Endothelial cell of umbilical vein (primary cell): ENCODE measurements around the gene PXYLP1. TPM values are rescaled to one million over a fixed set of nuclear protein-coding genes. Genes with fewer than 3 reads are reported as not detected.

ENCODE experiments used
- BruUV-seq: library from RNA; stranded (reverse); fragments of 400-500 nt; replicated peaks from 2 replicates; lab custom pipeline; 2021; lab: Mats Ljungman, UMichigan
- CTCF ChIA-PET: fragments of 300-600, 350-600 bp; sonication (Branson Sonifier 250); formaldehyde crosslinking; loops from one replicate; lab custom pipeline; 2021; ENCODE audit warnings: antibody characterized with exemption, inconsistent platforms; lab: Charles Lee
- POLR2A ChIA-PET: fragments of 300-600, 350-600 bp; sonication (Branson Sonifier 250); formaldehyde crosslinking; loops from one replicate; lab custom pipeline; 2021; ENCODE audit warnings: antibody characterized with exemption, inconsistent platforms; lab: Charles Lee
- DNase-seq: peaks from one replicate; pipeline ENCODE4 v3.0.0-alpha.2; 2011; ENCODE audit warnings: low read depth, low spot score
- FAIRE-seq: peaks from 2 replicates; lab custom pipeline; 2011; peaks lifted over from hg19 to GRCh38; lab: Jason Lieb, UNC
- H2AFZ ChIP-seq: 2 replicates; pipeline ENCODE4 v1.6.0; 2012; ENCODE audit warnings: low read depth, low read length, control low read depth, inconsistent platforms
- H3K27ac ChIP-seq: 2 replicates; pipeline ENCODE4 v1.5.1; 2011; ENCODE audit warnings: low read depth, mild to moderate bottlenecking, control low read depth, low read length, moderate library complexity; ENCODE audit not compliant: insufficient read depth
- H3K27me3 ChIP-seq, 2 experiments: 2 replicates each; pipeline versions ENCODE4 v1.6.0 to v1.6.1; 2011; ENCODE audit warnings: low read length in 2 of 2, mixed read lengths in 1 of 2; ENCODE audit not compliant: control insufficient read depth in 2 of 2, insufficient read depth in 2 of 2
- H3K36me3 ChIP-seq, 2 experiments: 2 replicates in 1 of 2; 3 replicates in 1 of 2; pipeline ENCODE4 v1.5.1; 2011; ENCODE audit warnings: low read length in 2 of 2, mild to moderate bottlenecking in 1 of 2, moderate library complexity in 1 of 2; ENCODE audit not compliant: control insufficient read depth in 2 of 2, insufficient read depth in 2 of 2; ENCODE audit errors: extremely low read depth in 1 of 2
- H3K4me1 ChIP-seq: 3 replicates; pipeline ENCODE4 v1.5.1; 2011; ENCODE audit warnings: mild to moderate bottlenecking, low read length; ENCODE audit not compliant: control insufficient read depth, insufficient read depth; ENCODE audit errors: extremely low read depth
- H3K4me2 ChIP-seq: 2 replicates; pipeline ENCODE4 v1.6.1; 2011; ENCODE audit warnings: low read length, control low read depth, mixed read lengths; ENCODE audit not compliant: insufficient read depth
- H3K4me3 ChIP-seq, 3 experiments: fragments of 200-600 bp in 1 of 3; sonication (generic), shearing (Covaris generic) in 1 of 3; replicated peaks in 1 of 3; 2 replicates each; pipeline ENCODE4 v1.5.1; 2011 to 2016; ENCODE audit warnings: control low read depth in 3 of 3, low read length in 3 of 3, mild to moderate bottlenecking in 2 of 3, inconsistent platforms in 1 of 3, low read depth in 1 of 3, moderate library complexity in 1 of 3; ENCODE audit not compliant: insufficient read depth in 1 of 3
- H3K79me2 ChIP-seq: 2 replicates; pipeline ENCODE4 v1.6.0; 2012; ENCODE audit warnings: low read length, inconsistent platforms; ENCODE audit not compliant: control insufficient read depth, insufficient read depth
- H3K9ac ChIP-seq: replicated peaks from 2 replicates; pipeline ENCODE3; 2011; ENCODE audit warnings: low read length, control low read depth; ENCODE audit not compliant: insufficient read depth; ENCODE audit errors: extremely low read depth
- H3K9me1 ChIP-seq: replicated peaks from 3 replicates; pipeline ENCODE4 v1.6.0; 2011; ENCODE audit warnings: mild to moderate bottlenecking, low read length; ENCODE audit not compliant: control insufficient read depth, insufficient read depth; ENCODE audit errors: extremely low read depth
- H3K9me3 ChIP-seq: replicated peaks from 2 replicates; pipeline ENCODE4 v1.5.1; 2012; ENCODE audit warnings: low read length, inconsistent platforms; ENCODE audit not compliant: control insufficient read depth, insufficient read depth
- H4K20me1 ChIP-seq: replicated peaks from 2 replicates; pipeline ENCODE3; 2011; ENCODE audit warnings: mild to moderate bottlenecking, low read length; ENCODE audit not compliant: control insufficient read depth, insufficient read depth; ENCODE audit errors: extremely low read depth
- CTCF ChIP-seq, 2 donors: IDR thresholded peaks; 1 replicate in 1 of 2; 2 replicates in 1 of 2; pipeline ENCODE4 v1.5.1; 2011; ENCODE audit warnings: low read length in 2 of 2, mild to moderate bottlenecking in 2 of 2, moderate library complexity in 2 of 2, control low read depth in 1 of 2, inconsistent platforms in 1 of 2, low read depth in 1 of 2; ENCODE audit not compliant: insufficient read depth in 1 of 2; ENCODE audit errors: extremely low read depth in 1 of 2
- EZH2 ChIP-seq: IDR thresholded peaks from 2 replicates; pipeline ENCODE4 v1.6.1; 2012; ENCODE audit warnings: borderline replicate concordance, low read depth, mild to moderate bottlenecking, moderate library complexity, low read length, inconsistent platforms; ENCODE audit not compliant: severe bottlenecking
- FOS ChIP-seq: IDR thresholded peaks from 2 replicates; pipeline ENCODE4 v1.6.1; 2011; ENCODE audit warnings: mild to moderate bottlenecking, low read length, moderate library complexity, borderline replicate concordance; ENCODE audit not compliant: insufficient read depth
- GATA2 ChIP-seq: IDR thresholded peaks from 2 replicates; pipeline ENCODE4 v1.7.0; 2011; ENCODE audit warnings: low read depth, mild to moderate bottlenecking, moderate library complexity, mixed read lengths, low read length; ENCODE audit not compliant: insufficient read length, insufficient read depth
- JUN ChIP-seq: IDR thresholded peaks from 2 replicates; pipeline ENCODE4 v1.6.1; 2011; ENCODE audit warnings: borderline replicate concordance, low read depth; ENCODE audit not compliant: insufficient read length, insufficient read depth
- MAX ChIP-seq: IDR thresholded peaks from 2 replicates; pipeline ENCODE4 v1.6.1; 2011; ENCODE audit not compliant: insufficient read depth, insufficient read length
- MYC ChIP-seq: IDR thresholded peaks from one replicate; pipeline ENCODE4 v1.6.1; 2011; ENCODE audit warnings: mild to moderate bottlenecking, low read depth, low read length
- POLR2A ChIP-seq: IDR thresholded peaks from 2 replicates; pipeline ENCODE4 v1.6.1; 2012; ENCODE audit warnings: low read depth, mild to moderate bottlenecking, control low read depth, low read length
- POLR2AphosphoS5 ChIP-seq: IDR thresholded peaks from 2 replicates; pipeline ENCODE4 v1.6.1; 2012; ENCODE audit warnings: low read depth, mild to moderate bottlenecking, control low read depth, low read length, moderate library complexity; ENCODE audit not compliant: insufficient read depth
- dilution Hi-C: fragments of 300-500 bp; cut with MboI; formaldehyde crosslinking; loops from one replicate; pipeline ENCODE4 v1.15.0; 2019; ENCODE audit warnings: low sequenced_read_pairs; ENCODE audit not compliant: extremely low pct_ligation_motif_present
- intact Hi-C: fragments of 100-400 bp; cut with micrococcal nuclease; formaldehyde crosslinking; loops from one replicate; pipeline ENCODE4 v1.10.0; 2022
- polyA plus RNA-seq, 4 experiments: library from polyadenylated mRNA; depleted of rRNA in 3 of 4; stranded (reverse) in 3 of 4; unstranded in 1 of 4; fragments of >200 nt; gene quantifications; 2 replicates each; pipeline versions ENCODE4 v1.2.1 to v1.2.3, GENCODE V29; 2011 to 2012; ENCODE audit warnings: missing spikeins in 1 of 4
- total RNA-seq: library from RNA; stranded (reverse); gene quantifications from 2 replicates; pipeline ENCODE4 v1.2.3, GENCODE V29; 2021

PXYLP1 gene
- total and polyA plus RNA-seq, 2 donors (not counting 3 experiments of a cell fraction or from before 2014, with no cell fraction given), result 0.84 to 1.7 TPM

- FAIRE-seq (no peak), DNase-seq (no peak)
- POLR2A ChIA-PET, result no interaction called here
- H3K4me3 ChIP-seq, result no peak overlapping the region
- no peak overlapping the region for H3K9ac ChIP-seq
- no peak for TF ChIP-seq EZH2
- no peak for TF ChIP-seq FOS
- TF ChIP-seq MAX, result no peak
- no peak for TF ChIP-seq MYC
- no peak for TF ChIP-seq GATA2
- no peak for TF ChIP-seq JUN
- TF ChIP-seq POLR2AphosphoS5, result no peak
- no peak for TF ChIP-seq CTCF (IDR thresholded peaks at IDR 0.05; ENCODE audit: extremely low read depth in 1 of 2, insufficient read depth in 1 of 2, low read depth in 1 of 2, low read length in 2 of 2)
- TF ChIP-seq POLR2A, result no peak
- no peak overlapping the region for H2AFZ ChIP-seq
- no peaks in the 10 kb centered on the region for H3K36me3 ChIP-seq
- H3K9me1 ChIP-seq, result no peaks in the 10 kb centered on the region
- no peaks in the 10 kb centered on the region for H4K20me1 ChIP-seq
- no peaks in the 10 kb centered on the region for H3K9me3 ChIP-seq
- no peak overlapping the region for H3K27ac ChIP-seq
- intact Hi-C loops (loop anchor here (10.0 kb wide), 1 partner anchor 338 kb away; no protein-coding TSS in a partner anchor), dilution Hi-C loops (no loop called here)
- no peak overlapping the region for H3K4me2 ChIP-seq
- H3K79me2 ChIP-seq, result no peaks in the 10 kb centered on the region
- peaks cover 0 to 6% of the 10 kb centered on the region in 2 experiments for H3K27me3 ChIP-seq
- BruUV-seq, result no TSS peak
- H3K4me1 ChIP-seq, result peaks cover 4% of the 10 kb centered on the region
- CTCF ChIA-PET, result interaction anchor here (0.7 to 10.4 kb wide), 7 partner anchors 54 to 254 kb away, joined by 3 to 351 read pairs (median 5); partner anchors contain the start of gene PXYLP1
Observed at GRCh38 chr3:141306922-141307321, 75.3 kb downstream of the PXYLP1 start.
